Heart left ventricle (tissue), 13 donors: ENCODE results near the gene DUSP7.

Experiments
- CTCF ChIP-seq, 12 donors: fragments of 200-600 bp; sonication (generic) in 4 of 12; IDR thresholded peaks; one replicate each; pipeline versions ENCODE4 v1.5.0 to v1.8.0; 2018 to 2022; ENCODE audit warnings: antibody characterized with exemption in 12 of 12, mild to moderate bottlenecking in 5 of 12
- POLR2A ChIP-seq, 2 donors: fragments of 450-650 bp; IDR thresholded peaks; one replicate each; pipeline ENCODE4 v1.6.1; 2017; ENCODE audit warnings: antibody characterized with exemption in 2 of 2, mild to moderate bottlenecking in 2 of 2, moderate library complexity in 2 of 2
- donor health status: ischemic (EF 13 %, LVEDD 7.1; RV severe dilation, severe dysfunction).
- donor health status: DM: no; HTN: yes; CAD: no.
- donor health status: DM: no; HTN: no; CAD: no.
- donor health status: ischemic (EF 25% LVEDD 6.9; RV normal size, moderate dysfunction).
- donor health status: ischemic (EF 25% LVEDD 5.7; RV mildly dilated, moderate dysfunction).
- donor health status: ischemic (EF 35%, LVEDD 5.7; RV mildly dilated, moderate dysfunction).
- donor health status: nonischemic (EF 11% LVEDD 7.7; RV severe dilation, severe dysfunction).
- donor health status: DM: yes; HTN: yes; CAD: no.
- donor health status: PGD.
- donor health status: ischemic (EF 29% LVEDD 5.4; RV normal size, mild dysfunction).
- donor health status: nonischemic (EF 23%, LVEDD 6.1; RV moderate dilation, normal function).

- TF ChIP-seq CTCF (IDR thresholded peaks at IDR 0.05) (no peak), POLR2A (IDR thresholded peaks at IDR 0.05) (no peak)
These were observed 10.7 kb upstream of the DUSP7 start for GRCh38 chr3:52067046-52067445.
